Thymus (tissue), 14 donors: Measurements from ENCODE around the gene CLIC2. TPM values are rescaled to one million over a fixed set of nuclear protein-coding genes. Genes with fewer than 3 reads are reported as not detected.
"Not testable (repeated sequence)": the region's sequence is repeated elsewhere in the genome, so short reads cannot be mapped to it uniquely, and the experiment has no call there.

ENCODE experiments used
- DNase-seq, 9 donors: peaks; one replicate each; pipeline ENCODE4 v3.0.0-alpha.2; 2013; ENCODE audit warnings: low spot score in 9 of 9, low read depth in 6 of 9, missing footprints in 1 of 9
- H3K27ac ChIP-seq, 2 donors: one replicate each; pipeline ENCODE4 v1.5.1; 2013; ENCODE audit warnings: control low read depth in 1 of 2, low read depth in 1 of 2, low read length in 1 of 2, mild to moderate bottlenecking in 1 of 2, moderate library complexity in 1 of 2
- H3K27me3 ChIP-seq, 2 donors: one replicate each; pipeline ENCODE4 v1.5.1; 2013; ENCODE audit warnings: low read length in 1 of 2; ENCODE audit not compliant: control insufficient read depth in 2 of 2, insufficient read depth in 1 of 2
- H3K36me3 ChIP-seq, 2 donors: one replicate each; pipeline ENCODE4 v1.5.1; 2013; ENCODE audit warnings: low read length in 1 of 2, mild to moderate bottlenecking in 1 of 2, moderate library complexity in 1 of 2; ENCODE audit not compliant: control insufficient read depth in 2 of 2, insufficient read depth in 2 of 2
- H3K4me1 ChIP-seq, 2 donors: one replicate each; pipeline ENCODE4 v1.5.1; 2013; ENCODE audit warnings: low read length in 2 of 2; ENCODE audit not compliant: control insufficient read depth in 2 of 2, insufficient read depth in 2 of 2
- H3K4me3 ChIP-seq, 2 donors: one replicate each; pipeline ENCODE4 v1.5.1; 2013; ENCODE audit warnings: low read length in 2 of 2, control low read depth in 1 of 2, mild to moderate bottlenecking in 1 of 2
- H3K9me3 ChIP-seq, 2 donors: one replicate each; pipeline ENCODE4 v1.5.1; 2013; ENCODE audit warnings: low read length in 1 of 2, mild to moderate bottlenecking in 1 of 2; ENCODE audit not compliant: control insufficient read depth in 2 of 2, insufficient read depth in 1 of 2
- WGBS: extraction: QIAGEN DNeasy Blood & Tissue Kit; methylation state at CpG from one replicate; pipeline ENCODE4 v1.1.7; 2013; 5-methylcytosine and 5-hydroxymethylcytosine counted together
- long read RNA-seq, 10 donors: transcript quantifications; one replicate each; lab custom pipeline, GENCODE V29; 2026
- polyA plus RNA-seq: library from polyadenylated mRNA; stranded (reverse); fragments of 200-250 nt; gene quantifications from one replicate; pipeline ENCODE4 v1.2.3, GENCODE V29; 2013
- total RNA-seq: library from RNA; stranded (reverse); fragments of 120-200 nt; gene quantifications from one replicate; pipeline ENCODE4 v1.2.4, GENCODE V29; 2013
- donor health status: healthy.

CLIC2 gene
- total RNA-seq (17.5 TPM), polyA plus RNA-seq (27.0 TPM)
- long read RNA-seq, donor 1, partial matches to known transcripts, result 0 of 2 reads
- long read RNA-seq, donor 1, other reads (novel, unspliced or antisense), result 0 of 2 reads
- long read RNA-seq, donor 2, transcript CLIC2-202 (6 exons, 2,655 nt), result major isoform, 6 of 6 reads
- long read RNA-seq, donor 2, partial matches to known transcripts, result 0 of 6 reads
- long read RNA-seq, donor 2, other reads (novel, unspliced or antisense), result 0 of 6 reads
- long read RNA-seq, donor 3, partial matches to known transcripts, result 0 of 3 reads
- long read RNA-seq, donor 3, other reads (novel, unspliced or antisense), result 0 of 3 reads
- long read RNA-seq, donor 4, partial matches to known transcripts, result 0 of 1 reads
- long read RNA-seq, donor 4, other reads (novel, unspliced or antisense), result 0 of 1 reads
- long read RNA-seq, donor 5, transcript CLIC2-202 (6 exons, 2,655 nt), result major isoform, 13 of 13 reads
- long read RNA-seq, donor 5, partial matches to known transcripts, result 0 of 13 reads
- long read RNA-seq, donor 5, other reads (novel, unspliced or antisense), result 0 of 13 reads
- long read RNA-seq, donor 6, partial matches to known transcripts, result 0 of 2 reads
- long read RNA-seq, donor 6, other reads (novel, unspliced or antisense), result 0 of 2 reads
- long read RNA-seq, donor 7, transcript CLIC2-202 (6 exons, 2,655 nt), result major isoform, 7 of 7 reads
- long read RNA-seq, donor 7, partial matches to known transcripts, result 0 of 7 reads
- long read RNA-seq, donor 7, other reads (novel, unspliced or antisense), result 0 of 7 reads
- long read RNA-seq, donor 8, partial matches to known transcripts, result 0 of 3 reads
- long read RNA-seq, donor 8, other reads (novel, unspliced or antisense), result 0 of 3 reads
- long read RNA-seq, donor 9, partial matches to known transcripts, result 0 of 3 reads
- long read RNA-seq, donor 9, other reads (novel, unspliced or antisense), result 0 of 3 reads
- long read RNA-seq, donor 10, partial matches to known transcripts, result 0 of 3 reads
- long read RNA-seq, donor 10, other reads (novel, unspliced or antisense), result 0 of 3 reads

DNA sequence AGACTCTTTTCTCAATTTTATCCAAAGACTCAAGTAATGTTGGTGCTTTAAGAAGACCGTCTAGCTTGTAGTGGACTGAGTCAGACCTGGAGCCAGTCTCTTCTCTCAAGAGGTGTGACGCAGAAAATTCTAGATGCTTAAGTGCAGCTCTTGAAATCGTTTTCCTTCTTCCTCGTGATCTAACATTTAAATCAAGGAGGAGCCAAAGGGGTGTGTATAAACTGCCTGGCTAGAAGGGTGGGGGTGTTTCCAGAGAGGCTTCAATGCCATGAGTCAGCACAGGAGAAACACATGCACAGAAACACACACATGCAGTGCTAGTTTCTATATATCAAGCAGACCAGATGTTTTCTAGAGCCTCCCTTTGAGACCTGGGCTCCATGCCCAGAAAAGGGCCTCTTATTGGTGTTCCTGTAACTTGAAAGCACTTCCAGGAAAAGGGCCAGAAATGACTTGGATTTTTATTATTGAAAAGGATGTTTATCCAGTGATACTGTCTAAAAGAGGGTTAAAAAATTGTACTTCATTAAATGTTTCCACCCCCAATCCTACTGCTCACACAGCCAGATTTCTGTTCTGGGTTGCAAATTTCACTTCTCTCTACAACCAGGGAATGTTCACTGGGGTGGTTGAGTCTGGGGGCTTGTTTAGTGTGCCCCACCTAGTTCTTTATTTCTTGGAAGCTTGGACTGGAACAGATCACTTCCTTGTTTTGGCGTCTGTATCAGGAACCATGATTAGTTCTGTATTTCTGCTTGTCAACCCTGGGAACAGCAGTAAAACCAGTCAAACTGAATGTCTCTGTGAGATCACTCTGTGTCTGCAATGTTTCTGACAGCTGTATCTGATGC is at the start of gene CLIC2:
TSS of gene CLIC2 (minus strand) at position 129 of the 851 bp plus-strand sequence. CDS start 187 bp downstream, outside the sequence.
- Histone ChIP-seq H3K36me3 (no peaks in the 10 kb centered on the region), H3K9me3 (no peaks in the 10 kb centered on the region), H3K4me3 (no peak within 1 kb of the TSS), H3K27ac (peak within 1 kb of the TSS in 1 of 2 donors; percentile 36), H3K4me1 (no peaks in the 10 kb centered on the region), H3K27me3 (no peaks in the 10 kb centered on the region)
- WGBS, result 49% methylated on average over 5 of the region's 5 CpGs
- DNase-seq, result peak in 1 of 9 donors; percentile 11

DNA sequence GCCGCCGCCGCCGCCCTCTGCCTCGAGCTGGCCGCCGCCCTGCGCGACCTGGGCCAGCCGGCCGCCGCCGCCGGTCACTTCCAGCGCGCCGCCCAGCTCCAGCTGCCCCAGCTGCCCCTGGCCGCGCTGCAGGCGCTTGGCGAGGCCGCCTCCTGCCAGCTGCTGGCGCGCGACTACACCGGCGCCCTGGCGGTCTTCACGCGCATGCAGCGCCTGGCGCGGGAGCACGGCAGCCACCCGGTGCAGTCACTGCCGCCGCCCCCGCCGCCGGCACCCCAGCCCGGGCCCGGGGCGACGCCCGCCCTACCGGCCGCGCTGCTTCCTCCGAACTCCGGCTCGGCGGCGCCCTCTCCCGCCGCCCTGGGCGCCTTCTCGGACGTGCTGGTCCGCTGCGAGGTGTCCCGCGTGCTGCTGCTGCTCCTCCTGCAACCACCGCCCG is 48.1 kb upstream of the CLIC2 start:
- H3K4me3 ChIP-seq, H3K4me1 ChIP-seq, DNase-seq, H3K27ac ChIP-seq, H3K27me3 ChIP-seq, H3K9me3 ChIP-seq, H3K36me3 ChIP-seq: not testable (repeated sequence)
- WGBS, result no CpG with 5 or more reads among the region's 64 CpGs

DNA sequence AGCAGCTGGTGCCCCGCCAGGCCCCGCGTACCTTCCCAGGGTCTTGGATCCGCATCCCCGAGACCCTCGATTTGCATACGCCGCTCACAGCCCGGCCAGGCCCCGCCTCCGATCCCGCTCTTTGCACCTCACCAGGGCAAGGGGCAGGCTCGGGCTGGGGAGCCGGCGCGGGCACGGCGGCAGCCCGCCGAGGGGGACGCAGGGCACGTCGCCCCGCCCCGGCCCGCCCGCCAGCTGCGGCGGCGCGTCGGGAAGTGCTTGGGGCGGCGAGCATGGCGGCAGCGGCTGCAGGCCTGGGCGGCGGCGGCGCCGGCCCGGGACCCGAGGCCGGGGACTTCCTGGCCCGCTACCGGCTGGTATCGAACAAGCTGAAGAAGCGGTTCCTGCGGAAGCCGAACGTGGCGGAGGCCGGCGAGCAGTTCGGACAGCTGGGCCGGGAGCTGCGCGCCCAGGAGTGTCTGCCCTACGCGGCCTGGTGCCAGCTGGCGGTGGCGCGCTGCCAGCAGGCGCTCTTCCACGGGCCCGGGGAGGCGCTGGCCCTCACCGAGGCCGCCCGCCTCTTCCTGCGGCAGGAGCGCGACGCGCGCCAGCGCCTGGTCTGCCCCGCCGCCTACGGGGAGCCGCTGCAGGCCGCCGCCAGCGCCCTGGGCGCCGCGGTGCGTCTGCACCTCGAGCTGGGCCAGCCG is 47.6 kb upstream of the CLIC2 start, which contains the start of gene F8A2:
TSS of gene F8A2 (plus strand) at position 253 of the 686 bp plus-strand sequence. CDS start at position 273, 20 bp downstream.
- not testable (repeated sequence) for H3K4me1 ChIP-seq, H3K27me3 ChIP-seq, H3K36me3 ChIP-seq, DNase-seq, H3K4me3 ChIP-seq, H3K9me3 ChIP-seq, H3K27ac ChIP-seq
- WGBS, result no CpG with 5 or more reads among the region's 90 CpGs

DNA sequence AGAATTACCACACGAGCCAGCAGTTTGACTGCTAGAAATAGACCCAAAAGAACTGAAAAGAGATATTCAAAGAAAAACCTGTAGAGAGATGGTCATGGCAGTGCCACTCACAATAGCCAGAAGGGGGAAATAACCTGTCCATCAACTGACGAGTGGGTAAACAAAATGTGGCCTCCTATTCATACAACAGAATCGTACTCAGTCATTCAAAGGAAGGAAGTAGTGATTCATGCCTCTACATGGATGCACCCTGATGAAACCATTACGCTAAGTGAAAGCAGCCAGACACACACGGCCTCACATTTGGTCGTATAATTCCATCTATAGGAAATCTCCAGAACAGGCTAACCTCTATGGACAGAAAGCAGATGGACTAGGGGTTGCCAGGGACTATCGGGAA is 45.4 kb upstream of the CLIC2 start:
- not testable (repeated sequence) for DNase-seq
- WGBS, result no CpG with 5 or more reads among the region's 7 CpGs

DNA sequence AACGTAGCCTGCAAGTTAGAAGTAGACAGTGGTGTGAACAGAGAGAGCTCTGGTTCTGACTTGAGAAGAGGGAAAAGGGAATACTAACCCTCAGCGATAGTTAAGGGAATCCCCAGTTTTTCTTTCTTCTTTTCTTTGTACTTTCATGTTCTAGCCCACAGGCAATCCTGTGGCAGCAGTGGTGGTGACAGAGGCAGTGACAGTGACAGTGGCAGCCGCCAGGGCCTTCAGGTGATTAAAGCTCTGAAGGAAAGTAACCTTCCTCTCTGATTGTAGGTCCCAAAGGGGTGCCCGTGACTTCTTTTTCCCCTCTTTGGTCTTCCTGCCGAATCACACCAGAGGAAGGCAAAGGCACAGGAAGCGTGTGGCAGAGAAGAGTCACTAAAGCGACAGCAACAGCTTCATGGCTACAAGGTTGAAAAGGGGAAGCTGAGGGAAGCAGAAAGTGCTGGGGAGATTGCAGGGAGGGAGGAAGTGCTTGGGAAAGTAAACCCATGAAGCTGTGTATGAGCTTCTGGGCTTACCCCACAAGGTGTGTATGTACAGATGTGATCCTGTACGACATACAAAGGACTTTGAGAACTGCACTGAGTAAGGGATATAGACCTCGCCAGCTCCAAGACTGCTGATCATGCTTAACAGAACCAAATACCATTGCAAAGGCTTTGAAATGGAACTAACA is 39.5 kb upstream of the CLIC2 start:
- not testable (repeated sequence) for H3K27me3 ChIP-seq, H3K36me3 ChIP-seq, H3K4me1 ChIP-seq, H3K9me3 ChIP-seq, H3K27ac ChIP-seq, DNase-seq, H3K4me3 ChIP-seq
- no CpG with 5 or more reads among the region's 9 CpGs for WGBS

More for the DNA sequence above, 45.4 kb upstream of the CLIC2 start:
- H3K4me1 ChIP-seq, H3K27ac ChIP-seq, H3K9me3 ChIP-seq, H3K36me3 ChIP-seq, H3K27me3 ChIP-seq, H3K4me3 ChIP-seq: not testable (repeated sequence)

DNA sequence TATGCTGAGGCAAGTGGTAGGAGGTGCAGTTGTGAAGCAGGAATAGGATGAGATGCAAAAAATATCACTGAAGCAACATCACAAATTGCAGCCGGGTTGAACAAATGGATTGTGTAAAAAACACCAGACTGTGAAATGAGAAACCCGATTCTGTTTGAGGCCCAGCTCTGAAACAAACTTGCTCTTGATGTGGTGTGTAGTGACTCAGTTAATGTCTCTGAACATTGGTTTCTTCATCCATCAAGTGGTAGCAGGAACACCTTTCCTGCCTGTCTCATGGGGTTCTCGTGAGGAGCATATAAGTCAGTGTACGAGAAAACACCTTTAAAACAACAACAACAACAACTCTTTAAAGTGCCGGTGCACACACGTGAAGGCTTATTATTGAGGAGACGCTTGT is 29.3 kb upstream of the CLIC2 start:
- H3K27me3 ChIP-seq, H3K4me1 ChIP-seq, H3K36me3 ChIP-seq, H3K27ac ChIP-seq, H3K4me3 ChIP-seq, DNase-seq, H3K9me3 ChIP-seq: not testable (repeated sequence)
- WGBS, result no CpG with 5 or more reads among the region's 7 CpGs

DNA sequence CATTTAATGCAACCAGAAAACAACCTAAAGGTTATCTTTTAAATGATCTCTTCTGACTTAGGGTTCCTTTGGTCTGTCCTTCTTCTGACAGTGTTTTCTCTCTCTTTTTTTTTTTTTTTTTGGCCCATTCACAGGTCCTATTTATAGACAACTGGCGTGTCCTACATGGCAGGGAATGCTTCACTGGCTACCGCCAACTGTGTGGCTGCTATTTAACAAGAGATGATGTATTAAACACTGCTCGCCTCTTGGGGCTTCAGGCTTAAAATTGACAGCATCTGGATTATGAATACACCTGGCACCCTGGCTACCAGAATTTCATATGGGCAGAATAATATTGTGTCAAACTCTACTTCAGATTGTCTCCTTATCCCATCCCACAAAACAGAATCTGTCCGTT is 15.0 kb upstream of the CLIC2 start:
- no CpG with 5 or more reads among the region's 4 CpGs for WGBS
- not testable (repeated sequence) for H3K27ac ChIP-seq, H3K4me1 ChIP-seq, H3K4me3 ChIP-seq, H3K27me3 ChIP-seq, H3K36me3 ChIP-seq, H3K9me3 ChIP-seq, DNase-seq

DNA sequence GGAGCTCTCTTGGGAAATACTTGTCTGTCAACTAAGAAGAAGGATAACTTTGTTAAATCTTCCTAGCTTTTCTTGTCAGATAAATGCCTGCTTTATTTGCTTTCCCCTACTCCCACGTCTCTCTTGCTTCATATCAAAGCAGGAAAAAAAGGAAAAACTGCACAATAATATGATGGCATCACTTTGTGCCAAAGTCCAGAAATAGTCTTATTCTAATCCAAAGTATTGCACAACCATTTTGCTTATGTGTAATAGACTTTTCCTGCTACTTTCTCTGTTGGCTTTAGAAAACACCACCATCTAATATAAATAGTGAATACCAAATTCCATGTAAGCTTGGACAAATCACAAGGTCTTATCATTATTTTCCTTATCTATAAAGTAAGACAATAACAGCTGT is 11.3 kb upstream of the CLIC2 start:
- H3K36me3 ChIP-seq, H3K4me1 ChIP-seq, H3K4me3 ChIP-seq, H3K27ac ChIP-seq, H3K27me3 ChIP-seq, H3K9me3 ChIP-seq, DNase-seq: not testable (repeated sequence)
- WGBS, result no CpG with 5 or more reads among the region's 1 CpG
